Astrocyte (in vitro differentiated cells and primary cell): ENCODE data around the gene PAPPA2. TPM values are rescaled to one million over a fixed set of nuclear protein-coding genes. Genes with fewer than 3 reads are reported as not detected.

Source experiments
- DNase-seq: peaks from one replicate; pipeline ENCODE4 v3.0.0-alpha.2; 2010; ENCODE audit warnings: low read depth
- FAIRE-seq: peaks from 2 replicates; lab custom pipeline; 2011; peaks lifted over from hg19 to GRCh38; lab: Jason Lieb, UNC
- H2AFZ ChIP-seq: 2 replicates; pipeline ENCODE4 v1.6.0; 2012; ENCODE audit warnings: low read depth, low read length, inconsistent platforms
- H3K27ac ChIP-seq: 2 replicates; pipeline ENCODE4 v1.5.1; 2011; ENCODE audit warnings: low read depth, low read length, inconsistent platforms
- H3K27me3 ChIP-seq: 2 replicates; pipeline ENCODE4 v1.6.0; 2011; ENCODE audit warnings: low read length, inconsistent platforms; ENCODE audit not compliant: insufficient read depth
- H3K36me3 ChIP-seq: 2 replicates; pipeline ENCODE4 v1.5.1; 2011; ENCODE audit warnings: low read length, inconsistent platforms; ENCODE audit not compliant: insufficient read depth
- H3K4me1 ChIP-seq: 2 replicates; pipeline ENCODE4 v1.5.1; 2011; ENCODE audit warnings: low read length, inconsistent platforms; ENCODE audit not compliant: insufficient read depth
- H3K4me2 ChIP-seq: 2 replicates; pipeline ENCODE4 v1.6.0; 2012; ENCODE audit warnings: low read length, inconsistent platforms
- H3K4me3 ChIP-seq: 2 replicates; pipeline ENCODE4 v1.5.1; 2011; ENCODE audit warnings: low read depth, mild to moderate bottlenecking, low read length, inconsistent platforms; ENCODE audit not compliant: insufficient read depth
- H3K79me2 ChIP-seq: 2 replicates; pipeline ENCODE4 v1.6.0; 2012; ENCODE audit warnings: mild to moderate bottlenecking, low read length, inconsistent platforms; ENCODE audit not compliant: insufficient read depth
- H3K9ac ChIP-seq: 2 replicates; pipeline ENCODE4 v1.6.0; 2012; ENCODE audit warnings: mild to moderate bottlenecking, low read length, inconsistent platforms
- H3K9me3 ChIP-seq: 2 replicates; pipeline ENCODE4 v1.5.1; 2012; ENCODE audit warnings: low read depth, mild to moderate bottlenecking, low read length, inconsistent platforms; ENCODE audit not compliant: insufficient read depth
- H4K20me1 ChIP-seq: 2 replicates; pipeline ENCODE4 v1.6.0; 2012; ENCODE audit warnings: low read length, inconsistent platforms; ENCODE audit not compliant: insufficient read depth
- H3K27ac Mint-ChIP-seq: one replicate; pipeline ENCODE4 v1.8.0; 2021; ENCODE audit warnings: mild to moderate bottlenecking, mixed read lengths; ENCODE audit not compliant: unreplicated experiment
- H3K27me3 Mint-ChIP-seq: one replicate; pipeline ENCODE4 v1.8.0; 2021; ENCODE audit warnings: low read depth, mixed read lengths; ENCODE audit not compliant: unreplicated experiment
- H3K36me3 Mint-ChIP-seq: one replicate; pipeline ENCODE4 v1.8.0; 2021; ENCODE audit warnings: low read depth, mixed read lengths; ENCODE audit not compliant: unreplicated experiment
- H3K4me1 Mint-ChIP-seq: one replicate; pipeline ENCODE4 v1.8.0; 2021; ENCODE audit warnings: low read depth, mixed read lengths; ENCODE audit not compliant: unreplicated experiment
- H3K4me3 Mint-ChIP-seq: one replicate; pipeline ENCODE4 v1.8.0; 2021; ENCODE audit warnings: mild to moderate bottlenecking, moderate library complexity, mixed read lengths; ENCODE audit not compliant: unreplicated experiment
- H3K9me3 Mint-ChIP-seq: one replicate; pipeline ENCODE4 v1.8.0; 2021; ENCODE audit warnings: mild to moderate bottlenecking, mixed read lengths; ENCODE audit not compliant: unreplicated experiment
- EZH2 ChIP-seq: IDR thresholded peaks from 2 replicates; pipeline ENCODE4 v1.6.1; 2012; ENCODE audit warnings: mild to moderate bottlenecking, low read length, inconsistent platforms; ENCODE audit not compliant: insufficient read depth
- total RNA-seq: library from RNA; stranded (reverse); gene quantifications from 2 replicates; pipeline ENCODE4 v1.2.1, GENCODE V29; 2021
- TF ChIP-seq, protein P1 (sequence below): IDR thresholded peaks from 2 replicates; pipeline ENCODE4 v1.5.1; 2011; ENCODE audit warnings: low read depth, mild to moderate bottlenecking, inconsistent platforms, low read length, moderate library complexity; ENCODE audit not compliant: insufficient read depth

Gene PAPPA2
- total RNA-seq, 1 donor from 2014 or later: 19.0 TPM

DNA sequence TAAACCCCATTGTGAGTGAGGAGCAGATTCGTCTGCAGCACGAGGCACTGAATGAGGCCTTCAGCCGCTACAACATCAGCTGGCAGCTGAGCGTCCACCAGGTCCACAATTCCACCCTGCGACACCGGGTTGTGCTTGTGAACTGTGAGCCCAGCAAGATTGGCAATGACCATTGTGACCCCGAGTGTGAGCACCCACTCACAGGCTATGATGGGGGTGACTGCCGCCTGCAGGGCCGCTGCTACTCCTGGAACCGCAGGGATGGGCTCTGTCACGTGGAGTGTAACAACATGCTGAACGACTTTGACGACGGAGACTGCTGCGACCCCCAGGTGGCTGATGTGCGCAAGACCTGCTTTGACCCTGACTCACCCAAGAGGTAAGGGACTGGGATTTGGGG is 132.2 kb downstream of the PAPPA2 start:
- H2AFZ ChIP-seq: no peak overlapping the region
- TF ChIP-seq EZH2: no peak
- TF ChIP-seq, protein P1, sequence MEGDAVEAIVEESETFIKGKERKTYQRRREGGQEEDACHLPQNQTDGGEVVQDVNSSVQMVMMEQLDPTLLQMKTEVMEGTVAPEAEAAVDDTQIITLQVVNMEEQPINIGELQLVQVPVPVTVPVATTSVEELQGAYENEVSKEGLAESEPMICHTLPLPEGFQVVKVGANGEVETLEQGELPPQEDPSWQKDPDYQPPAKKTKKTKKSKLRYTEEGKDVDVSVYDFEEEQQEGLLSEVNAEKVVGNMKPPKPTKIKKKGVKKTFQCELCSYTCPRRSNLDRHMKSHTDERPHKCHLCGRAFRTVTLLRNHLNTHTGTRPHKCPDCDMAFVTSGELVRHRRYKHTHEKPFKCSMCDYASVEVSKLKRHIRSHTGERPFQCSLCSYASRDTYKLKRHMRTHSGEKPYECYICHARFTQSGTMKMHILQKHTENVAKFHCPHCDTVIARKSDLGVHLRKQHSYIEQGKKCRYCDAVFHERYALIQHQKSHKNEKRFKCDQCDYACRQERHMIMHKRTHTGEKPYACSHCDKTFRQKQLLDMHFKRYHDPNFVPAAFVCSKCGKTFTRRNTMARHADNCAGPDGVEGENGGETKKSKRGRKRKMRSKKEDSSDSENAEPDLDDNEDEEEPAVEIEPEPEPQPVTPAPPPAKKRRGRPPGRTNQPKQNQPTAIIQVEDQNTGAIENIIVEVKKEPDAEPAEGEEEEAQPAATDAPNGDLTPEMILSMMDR: no peak
- Mint-ChIP-seq H3K36me3 (peaks cover 6% of the 10 kb centered on the region), H3K4me3 (no peak overlapping the region), H3K27ac (no peak overlapping the region), H3K4me1 (peaks cover 2% of the 10 kb centered on the region), H3K27me3 (peaks cover 9% of the 10 kb centered on the region), H3K9me3 (no peaks in the 10 kb centered on the region)
- H3K9ac ChIP-seq: no peak overlapping the region
- no peaks in the 10 kb centered on the region for H3K79me2 ChIP-seq
- no peaks in the 10 kb centered on the region for H3K9me3 ChIP-seq
- H4K20me1 ChIP-seq: no peaks in the 10 kb centered on the region
- no peaks in the 10 kb centered on the region for H3K4me1 ChIP-seq
- DNase-seq (no peak), FAIRE-seq (no peak)
- no peak overlapping the region for H3K4me2 ChIP-seq
- no peak overlapping the region for H3K27ac ChIP-seq
- H3K36me3 ChIP-seq: no peaks in the 10 kb centered on the region
- no peak overlapping the region for H3K4me3 ChIP-seq
- no peaks in the 10 kb centered on the region for H3K27me3 ChIP-seq

DNA sequence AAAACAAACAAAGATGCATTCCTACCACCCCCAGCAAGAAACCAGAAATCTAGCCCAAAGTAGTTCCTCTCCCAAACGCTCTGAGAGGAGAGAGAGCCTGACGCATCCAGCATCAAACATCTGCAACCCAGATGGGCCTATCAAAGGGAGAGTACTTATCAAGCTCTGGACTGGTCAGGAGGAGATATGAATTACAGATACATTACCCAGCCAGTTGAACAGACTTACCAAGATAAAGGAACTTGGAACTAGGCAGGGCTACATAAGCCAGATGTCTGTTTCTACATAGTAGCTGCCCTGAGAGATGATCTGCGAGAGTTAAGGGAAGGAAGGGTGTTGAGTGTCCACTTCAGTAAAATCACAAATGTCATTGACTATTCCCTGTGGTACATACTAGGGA is 138.4 kb downstream of the PAPPA2 start:
- Mint-ChIP-seq H3K9me3 (peaks cover 4% of the 10 kb centered on the region), H3K4me3 (no peak overlapping the region), H3K36me3 (no peaks in the 10 kb centered on the region), H3K27ac (no peak overlapping the region), H3K27me3 (peaks cover 6% of the 10 kb centered on the region), H3K4me1 (no peaks in the 10 kb centered on the region)
- H3K4me2 ChIP-seq: no peak overlapping the region
- FAIRE-seq: no peak
- no peaks in the 10 kb centered on the region for H3K4me1 ChIP-seq
- no peak overlapping the region for H3K4me3 ChIP-seq
- TF ChIP-seq, protein P1: no peak
- no peak for TF ChIP-seq EZH2
- no peaks in the 10 kb centered on the region for H3K9me3 ChIP-seq
- no peaks in the 10 kb centered on the region for H3K79me2 ChIP-seq
- no peaks in the 10 kb centered on the region for H3K27me3 ChIP-seq
- no peak overlapping the region for H3K9ac ChIP-seq
- no peaks in the 10 kb centered on the region for H4K20me1 ChIP-seq
- DNase-seq: no peak
- no peaks in the 10 kb centered on the region for H3K36me3 ChIP-seq
- no peak overlapping the region for H3K27ac ChIP-seq
- no peak overlapping the region for H2AFZ ChIP-seq

DNA sequence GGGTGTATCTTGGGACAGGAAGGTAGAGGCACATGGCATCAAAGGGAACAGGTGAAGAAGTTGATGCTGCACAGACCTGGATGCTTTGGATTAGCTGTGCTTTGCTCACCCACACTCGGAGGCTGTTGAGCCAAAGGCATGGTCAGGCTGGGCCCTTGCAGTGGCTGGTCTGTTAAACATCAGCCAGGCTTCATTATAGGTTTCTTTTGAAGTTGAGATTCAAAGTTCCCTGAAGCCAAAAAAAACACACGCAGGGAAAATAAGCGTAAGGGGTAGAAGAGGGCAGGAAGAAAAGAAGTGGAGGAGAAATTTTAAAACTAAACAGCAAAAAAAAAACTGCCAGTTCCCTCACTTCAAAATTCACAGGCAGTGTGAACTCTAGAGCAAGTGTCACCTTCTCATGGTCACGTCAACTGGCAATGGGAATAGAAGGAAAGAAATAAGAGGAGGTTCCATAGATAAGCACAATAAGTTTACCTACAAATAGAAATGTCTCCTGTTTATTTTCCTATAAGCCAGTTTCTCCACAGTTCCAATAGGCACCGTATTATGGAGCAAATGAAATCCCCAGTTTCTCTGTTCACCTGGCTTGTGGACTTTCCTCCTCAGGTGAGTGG is 139.5 kb downstream of the PAPPA2 start:
- H3K27ac ChIP-seq: no peak overlapping the region
- no peaks in the 10 kb centered on the region for H3K79me2 ChIP-seq
- H3K9me3 ChIP-seq: no peaks in the 10 kb centered on the region
- FAIRE-seq (no peak), DNase-seq (no peak)
- H3K27me3 ChIP-seq: no peaks in the 10 kb centered on the region
- no peaks in the 10 kb centered on the region for H3K4me1 Mint-ChIP-seq
- no peaks in the 10 kb centered on the region for H3K36me3 Mint-ChIP-seq
- no peaks in the 10 kb centered on the region for H3K36me3 ChIP-seq
- TF ChIP-seq EZH2: no peak
- TF ChIP-seq, protein P1: no peak
- H3K9ac ChIP-seq: no peak overlapping the region
- H3K9me3 Mint-ChIP-seq: peaks cover 4% of the 10 kb centered on the region
- no peaks in the 10 kb centered on the region for H3K4me1 ChIP-seq
- no peak overlapping the region for H3K4me3 ChIP-seq
- peaks cover 3% of the 10 kb centered on the region for H3K27me3 Mint-ChIP-seq
- no peak overlapping the region for H2AFZ ChIP-seq
- H3K4me2 ChIP-seq: no peak overlapping the region
- no peak overlapping the region for H3K4me3 Mint-ChIP-seq
- no peak overlapping the region for H3K27ac Mint-ChIP-seq
- no peaks in the 10 kb centered on the region for H4K20me1 ChIP-seq
